Stimulated activated naive CD8-positive, alpha-beta T cell treated with anti-CD3 and anti-CD28 coated beads, Interleukin-15, Interleukin-2, amounts not matched to agents 100 ng/mL and 50 ng/mL, for 24 hours (primary cell): ENCODE measurements around the gene GALK1.

ENCODE experiments used
- H3K27ac Mint-ChIP-seq: one replicate; pipeline ENCODE4 v1.8.0; 2021; ENCODE audit warnings: mild to moderate bottlenecking, mixed read lengths
- H3K27me3 Mint-ChIP-seq: one replicate; pipeline ENCODE4 v1.8.0; 2021; ENCODE audit warnings: mixed read lengths
- H3K36me3 Mint-ChIP-seq: one replicate; pipeline ENCODE4 v1.8.0; 2021; ENCODE audit warnings: low read depth, mixed read lengths
- H3K4me1 Mint-ChIP-seq: one replicate; pipeline ENCODE4 v1.8.0; 2021; ENCODE audit warnings: low read depth, mixed read lengths
- H3K4me3 Mint-ChIP-seq: one replicate; pipeline ENCODE4 v1.8.0; 2021; ENCODE audit warnings: mild to moderate bottlenecking, mixed read lengths
- H3K9me3 Mint-ChIP-seq: one replicate; pipeline ENCODE4 v1.8.0; 2021; ENCODE audit warnings: mixed read lengths

GALK1 gene

DNA sequence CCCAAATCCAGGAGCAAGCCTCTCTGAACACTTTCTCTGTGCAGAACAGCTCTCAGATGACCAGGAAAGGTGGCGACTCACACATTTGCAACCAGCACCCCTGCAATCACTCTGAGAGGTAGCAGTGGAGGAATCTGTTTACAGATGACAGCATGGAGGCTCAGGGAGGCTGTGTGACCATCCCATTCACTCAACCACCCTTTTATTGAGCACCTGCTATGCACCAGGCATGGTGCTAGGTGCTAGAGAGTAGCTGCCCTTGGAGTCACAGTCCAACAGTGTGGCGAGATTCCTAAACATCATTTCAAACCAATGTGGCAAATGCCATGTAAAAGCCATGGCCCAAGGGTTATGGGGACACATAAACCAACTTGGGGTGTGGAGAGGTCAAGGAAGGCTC lies 45.3 kb downstream of the GALK1 start:
- Mint-ChIP-seq H3K9me3 (no peaks in the 10 kb centered on the region), H3K36me3 (no peaks in the 10 kb centered on the region), H3K4me3 (no peak overlapping the region), H3K27me3 (peaks cover 16% of the 10 kb centered on the region), H3K27ac (no peak overlapping the region), H3K4me1 (peaks cover 4% of the 10 kb centered on the region)

DNA sequence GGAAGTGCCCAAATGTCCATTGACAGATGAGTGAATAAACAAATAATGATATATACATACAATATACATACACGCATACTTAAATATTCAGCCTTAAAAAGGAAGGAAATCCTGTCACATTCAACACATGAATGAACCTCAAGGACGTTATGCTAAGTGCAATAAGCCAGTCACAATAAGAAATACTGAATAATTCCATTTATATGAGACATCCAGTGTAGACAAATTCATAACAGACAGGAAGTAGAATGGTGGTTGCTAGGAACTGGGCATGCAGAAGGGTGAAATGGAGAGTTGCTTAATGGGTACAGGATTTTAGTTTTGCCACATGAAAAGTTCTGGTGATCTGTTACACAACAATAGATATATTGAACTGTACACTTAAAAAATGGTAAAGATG lies 52.5 kb downstream of the GALK1 start:
- Mint-ChIP-seq H3K27me3 (peaks cover 7% of the 10 kb centered on the region), H3K4me3 (no peak overlapping the region), H3K27ac (no peak overlapping the region), H3K4me1 (no peaks in the 10 kb centered on the region), H3K9me3 (no peaks in the 10 kb centered on the region), H3K36me3 (peaks cover 15% of the 10 kb centered on the region)
